ENCODE measurements around the gene TLE5.
"Not testable (repeated sequence)": the region's sequence is repeated elsewhere in the genome, so short reads cannot be mapped to it uniquely, and the experiment has no call there.

Gene TLE5

DNA sequence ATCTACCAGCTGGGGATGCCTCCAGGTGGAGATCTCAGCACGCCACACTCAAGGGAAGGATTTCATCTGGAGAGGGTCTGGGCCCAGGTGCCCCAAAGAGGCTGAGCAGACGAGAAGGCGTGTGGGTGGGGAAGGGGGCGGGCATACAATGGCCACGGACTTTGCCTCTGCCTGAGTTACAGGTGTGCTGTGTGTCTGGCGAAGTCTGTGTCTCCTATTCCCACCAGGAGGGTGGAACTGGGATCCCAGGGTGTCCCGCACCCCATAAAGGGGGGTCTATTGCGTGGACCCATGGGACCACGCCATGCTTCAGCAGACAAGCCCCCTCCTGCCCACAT is 36.8 kb downstream of the TLE5 start:
- DNase-seq (ENCODE audit: low read depth, low spot score): no peak

GRCh38 chr19:3024870-3025548 is 37.3 kb downstream of the TLE5 start:
- DNase-seq (ENCODE audit: low read depth, low spot score): no peak

GRCh38 chr19:3024509-3024869 is 37.8 kb downstream of the TLE5 start:
- DNase-seq (ENCODE audit: low read depth, low spot score): no peak

GRCh38 chr19:3020321-3020960 is 41.9 kb downstream of the TLE5 start:
- DNase-seq (ENCODE audit: low read depth, low spot score): no peak

- DNase-seq (ENCODE audit: low read depth, low spot score): no peak
Measured at GRCh38 chr19:3019211-3019854, 43.0 kb downstream of the TLE5 start.

DNA sequence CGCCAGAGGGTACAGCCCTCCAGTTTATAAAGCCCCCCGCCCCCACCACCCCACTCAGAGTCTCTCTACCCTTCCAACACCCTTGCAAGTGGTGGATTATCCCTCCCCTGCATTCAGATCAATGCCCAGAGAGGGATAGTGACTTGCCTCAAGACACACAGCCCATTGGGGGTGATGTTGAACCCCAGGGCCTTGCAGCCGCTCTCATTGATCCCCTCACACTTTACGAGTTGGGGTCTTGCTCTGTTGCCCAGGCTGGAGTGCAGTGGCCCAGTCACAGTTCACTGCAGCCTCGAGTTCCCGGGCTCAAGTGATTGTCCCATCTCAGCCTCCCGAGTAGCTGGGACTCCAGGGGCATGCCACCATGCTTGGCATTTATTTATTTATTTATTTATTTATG is 44.4 kb downstream of the TLE5 start:
- DNase-seq (ENCODE audit: low read depth, low spot score): no peak

- no peak for DNase-seq (ENCODE audit: low read depth, low spot score)
Measured at GRCh38 chr19:3015126-3016057, 46.9 kb downstream of the TLE5 start.

GRCh38 chr19:3014135-3014534 is 48.2 kb downstream of the TLE5 start:
- no peak for DNase-seq (ENCODE audit: low read depth, low spot score)

DNA sequence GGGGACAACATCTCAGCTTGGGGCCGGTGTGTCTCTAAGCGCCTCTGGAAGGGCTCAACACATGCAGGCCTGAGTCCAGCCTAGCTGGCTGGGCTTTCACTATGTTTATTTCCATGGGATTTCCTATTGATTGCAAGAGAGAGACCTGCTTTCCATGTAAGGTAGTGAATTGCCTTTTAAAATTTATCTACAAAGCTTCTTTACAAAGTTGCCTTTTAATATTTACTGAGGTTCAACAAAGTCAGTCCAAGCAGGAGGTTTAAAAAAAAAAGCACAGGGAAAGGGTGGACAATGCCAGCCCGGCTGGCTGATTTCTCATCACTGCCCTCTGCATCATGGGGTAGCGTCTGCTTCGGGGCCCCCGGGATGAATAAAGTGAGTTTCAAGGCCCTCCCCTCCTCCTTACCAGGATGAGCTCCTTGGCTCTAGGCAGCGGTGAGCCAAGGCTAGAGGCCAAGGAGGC is 49.0 kb downstream of the TLE5 start:
- no peak for DNase-seq (ENCODE audit: low read depth, low spot score)

DNA sequence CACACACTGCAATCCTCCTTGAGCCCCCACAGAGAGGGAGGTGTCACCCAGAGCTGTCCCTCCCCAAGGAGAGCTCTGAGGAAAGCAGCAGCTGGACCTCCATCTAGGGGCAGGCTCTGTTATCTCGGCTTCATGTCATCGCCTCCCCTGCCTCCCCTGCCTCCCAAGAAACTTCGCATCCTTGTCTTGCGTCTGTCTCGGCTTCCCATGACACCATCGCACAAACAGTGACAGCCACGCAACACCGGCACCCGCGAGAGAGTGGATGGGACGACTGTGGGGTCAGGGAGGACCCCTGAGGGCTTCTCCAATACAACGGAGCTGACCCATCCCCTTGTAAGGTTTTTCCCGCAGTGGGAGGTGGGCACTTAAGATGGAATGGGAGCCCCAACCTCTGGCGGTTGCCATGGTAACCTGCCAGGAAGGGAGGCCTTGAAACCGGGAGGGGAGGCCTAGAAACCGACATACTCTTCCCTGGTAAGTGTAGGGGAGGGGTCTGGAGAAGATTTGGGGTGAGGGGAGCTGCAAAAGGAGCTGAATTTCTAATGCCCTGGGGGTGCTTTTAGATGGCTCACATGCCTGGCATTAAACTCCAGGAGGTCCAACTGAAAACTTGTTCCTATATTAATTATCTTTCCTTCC is 49.6 kb downstream of the TLE5 start:
- DNase-seq (ENCODE audit: low read depth, low spot score): no peak

GRCh38 chr19:3012059-3012458 is 50.2 kb downstream of the TLE5 start:
- DNase-seq (ENCODE audit: low read depth, low spot score): not testable (repeated sequence)

DNA sequence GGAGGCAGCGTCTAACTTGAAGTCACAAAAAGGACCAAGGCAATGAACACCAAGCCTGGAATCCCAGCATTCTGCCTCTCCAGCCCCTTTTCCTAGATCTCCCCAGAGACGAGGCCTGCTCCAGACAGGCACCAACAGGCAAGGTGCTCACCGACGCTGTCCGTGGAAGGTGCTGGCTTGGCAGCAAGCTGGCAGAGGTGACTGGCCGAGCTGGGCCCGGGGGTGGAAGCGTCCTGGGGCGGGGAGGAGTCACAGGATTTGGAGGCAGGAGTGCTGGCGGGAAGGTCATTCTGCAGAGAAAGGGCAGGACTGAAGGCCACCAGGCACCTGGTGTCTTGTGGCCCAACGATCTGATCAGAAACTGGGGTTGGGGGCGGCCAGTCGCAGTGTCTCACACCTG is 51.4 kb downstream of the TLE5 start:
- DNase-seq (ENCODE audit: low read depth, low spot score): no peak

DNA sequence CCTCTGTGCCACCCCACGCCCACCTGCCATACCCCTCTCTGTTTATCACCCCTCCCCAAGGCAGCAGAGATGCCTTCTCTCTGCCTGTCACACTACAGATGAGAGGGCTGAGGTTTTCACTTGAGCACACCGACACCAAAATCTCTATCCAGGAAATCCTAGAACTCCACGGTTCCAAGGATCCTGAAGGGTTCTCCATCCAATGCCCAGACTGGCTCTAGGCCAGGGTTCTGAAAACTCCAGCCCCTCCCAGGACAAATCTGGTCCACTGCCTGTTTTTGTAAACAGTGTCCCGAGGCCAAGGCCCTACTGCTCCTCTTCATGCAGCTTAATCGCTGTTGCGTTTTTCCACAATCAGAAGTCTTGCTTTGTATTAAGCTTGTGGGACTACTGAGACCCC is 53.3 kb downstream of the TLE5 start:
- DNase-seq (ENCODE audit: low read depth, low spot score): no peak

DNA sequence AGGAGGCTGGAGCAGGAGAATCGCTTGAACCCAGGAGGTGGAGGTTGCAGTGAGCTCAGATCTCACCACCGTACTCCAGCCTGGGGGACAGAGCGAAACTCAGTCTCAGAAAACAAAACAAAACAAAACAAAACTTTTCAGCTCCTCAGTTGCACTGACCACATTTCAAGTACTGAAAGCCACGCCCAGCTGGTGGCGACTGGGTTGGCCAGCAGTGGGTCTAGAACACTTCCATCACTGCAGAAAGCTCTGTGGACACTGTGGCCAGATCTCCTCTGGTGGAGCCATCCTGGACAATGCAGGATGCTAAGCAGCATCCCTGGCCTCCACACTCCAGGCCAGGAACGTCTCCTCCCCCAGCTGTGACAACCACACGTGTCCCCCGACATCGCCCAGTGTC is 54.3 kb downstream of the TLE5 start:
- no peak for DNase-seq (ENCODE audit: low read depth, low spot score)

GRCh38 chr19:3006075-3006767 is 56.1 kb downstream of the TLE5 start:
- no peak for DNase-seq (ENCODE audit: low read depth, low spot score)

GRCh38 chr19:3005345-3005744 is 57.0 kb downstream of the TLE5 start:
- no peak for DNase-seq (ENCODE audit: low read depth, low spot score)

GRCh38 chr19:3004522-3004921 is 57.8 kb downstream of the TLE5 start:
- no peak for DNase-seq (ENCODE audit: low read depth, low spot score)

DNA sequence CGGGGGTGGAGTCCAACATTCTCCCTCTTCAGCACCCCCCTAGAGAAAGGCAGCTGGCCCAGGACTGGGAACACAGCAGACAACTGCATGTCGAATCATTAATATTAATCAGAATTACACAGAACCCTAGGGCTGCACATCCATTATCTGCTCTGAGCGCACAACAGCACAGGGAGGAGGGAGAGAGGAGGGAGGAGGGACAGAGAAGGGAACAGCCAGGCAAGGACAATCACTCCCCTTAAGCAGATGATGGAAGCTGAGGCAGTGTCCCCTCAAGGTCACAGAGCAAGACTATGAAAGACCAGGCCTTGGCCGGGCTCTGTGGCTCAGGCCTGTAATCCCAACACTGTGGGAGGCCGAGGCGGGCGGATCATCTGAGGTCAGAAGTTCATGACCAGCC is 59.2 kb downstream of the TLE5 start:
- DNase-seq (ENCODE audit: low read depth, low spot score): no peak

All from activated naive CD8-positive, alpha-beta T cell treated with anti-CD3 and anti-CD28 coated beads, Interleukin-2, amount 50 U/mL, for 16 hours (primary cell).